Measurements from ENCODE around the gene OTOL1. TPM values are rescaled to one million over a fixed set of nuclear protein-coding genes. Genes with fewer than 3 reads are reported as not detected.
"Not testable (repeated sequence)": the region's sequence is repeated elsewhere in the genome, so short reads cannot be mapped to it uniquely, and the experiment has no call there.

OTOL1 gene
- total RNA-seq, 1 donor from 2014 or later, result not detected

DNA sequence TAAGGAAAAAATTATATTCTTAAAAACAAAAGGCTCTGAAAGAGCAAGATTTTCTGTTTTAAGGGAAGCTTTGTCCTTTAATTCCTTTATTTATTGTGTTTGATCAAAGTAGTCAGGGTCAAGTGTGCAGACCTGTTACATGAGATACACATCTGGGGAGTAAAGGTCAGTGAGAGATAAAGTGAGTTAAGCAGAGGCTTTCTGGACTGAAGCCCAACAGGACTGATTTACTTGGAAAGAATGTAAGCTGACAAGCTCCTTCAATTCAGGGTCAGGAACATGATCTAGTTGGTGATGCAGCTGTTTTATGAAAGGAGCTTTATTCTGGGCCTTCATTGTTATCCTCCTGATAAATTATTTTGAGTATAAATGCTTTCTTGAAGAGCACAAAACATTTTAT lies 20.7 kb upstream of the OTOL1 start:
- TF ChIP-seq, protein P1, sequence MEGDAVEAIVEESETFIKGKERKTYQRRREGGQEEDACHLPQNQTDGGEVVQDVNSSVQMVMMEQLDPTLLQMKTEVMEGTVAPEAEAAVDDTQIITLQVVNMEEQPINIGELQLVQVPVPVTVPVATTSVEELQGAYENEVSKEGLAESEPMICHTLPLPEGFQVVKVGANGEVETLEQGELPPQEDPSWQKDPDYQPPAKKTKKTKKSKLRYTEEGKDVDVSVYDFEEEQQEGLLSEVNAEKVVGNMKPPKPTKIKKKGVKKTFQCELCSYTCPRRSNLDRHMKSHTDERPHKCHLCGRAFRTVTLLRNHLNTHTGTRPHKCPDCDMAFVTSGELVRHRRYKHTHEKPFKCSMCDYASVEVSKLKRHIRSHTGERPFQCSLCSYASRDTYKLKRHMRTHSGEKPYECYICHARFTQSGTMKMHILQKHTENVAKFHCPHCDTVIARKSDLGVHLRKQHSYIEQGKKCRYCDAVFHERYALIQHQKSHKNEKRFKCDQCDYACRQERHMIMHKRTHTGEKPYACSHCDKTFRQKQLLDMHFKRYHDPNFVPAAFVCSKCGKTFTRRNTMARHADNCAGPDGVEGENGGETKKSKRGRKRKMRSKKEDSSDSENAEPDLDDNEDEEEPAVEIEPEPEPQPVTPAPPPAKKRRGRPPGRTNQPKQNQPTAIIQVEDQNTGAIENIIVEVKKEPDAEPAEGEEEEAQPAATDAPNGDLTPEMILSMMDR (IDR thresholded peaks at IDR 0.05; ENCODE audit: unreplicated experiment), result no peak
- no peak overlapping the region for H3K4me3 Mint-ChIP-seq (ENCODE audit: low read depth)
- no peak for DNase-seq (ENCODE audit: low spot score, unreplicated experiment)
- no peak overlapping the region for H3K27ac Mint-ChIP-seq
- no peaks in the 10 kb centered on the region for H3K36me3 Mint-ChIP-seq (ENCODE audit: insufficient read depth)
- H3K9me3 Mint-ChIP-seq (ENCODE audit: low read depth), result peaks cover 4% of the 10 kb centered on the region
- H3K4me1 Mint-ChIP-seq (ENCODE audit: low read depth), result peaks cover 4% of the 10 kb centered on the region
- peaks cover 4% of the 10 kb centered on the region for H3K27me3 Mint-ChIP-seq

DNA sequence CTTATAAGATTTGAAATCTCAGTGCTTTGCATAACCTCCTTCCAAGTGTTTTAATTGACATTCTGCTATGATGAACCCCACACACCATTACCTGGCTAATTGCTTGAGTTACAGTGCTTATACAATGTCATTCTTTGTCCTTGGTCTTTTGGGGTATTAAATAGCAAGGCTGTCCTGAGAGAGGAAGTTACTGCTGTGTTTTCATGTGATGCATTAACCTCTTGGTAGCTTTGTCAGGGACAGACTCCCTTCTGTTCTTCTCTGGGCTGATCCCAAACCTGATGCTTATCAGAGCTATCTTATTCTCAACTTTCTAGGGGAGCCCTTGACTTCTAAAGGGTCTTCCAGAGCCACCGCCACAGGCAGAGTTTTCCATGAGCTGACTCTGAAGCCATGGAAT lies 12.4 kb upstream of the OTOL1 start:
- Mint-ChIP-seq H3K36me3 (ENCODE audit: insufficient read depth) (no peaks in the 10 kb centered on the region), H3K27me3 (peaks cover 4% of the 10 kb centered on the region), H3K4me1 (ENCODE audit: low read depth) (no peaks in the 10 kb centered on the region), H3K27ac (no peak overlapping the region), H3K9me3 (ENCODE audit: low read depth) (no peaks in the 10 kb centered on the region), H3K4me3 (ENCODE audit: low read depth) (no peak overlapping the region)
- DNase-seq (ENCODE audit: low spot score, unreplicated experiment), result no peak
- TF ChIP-seq, protein P1 (IDR thresholded peaks at IDR 0.05; ENCODE audit: unreplicated experiment), result no peak

DNA sequence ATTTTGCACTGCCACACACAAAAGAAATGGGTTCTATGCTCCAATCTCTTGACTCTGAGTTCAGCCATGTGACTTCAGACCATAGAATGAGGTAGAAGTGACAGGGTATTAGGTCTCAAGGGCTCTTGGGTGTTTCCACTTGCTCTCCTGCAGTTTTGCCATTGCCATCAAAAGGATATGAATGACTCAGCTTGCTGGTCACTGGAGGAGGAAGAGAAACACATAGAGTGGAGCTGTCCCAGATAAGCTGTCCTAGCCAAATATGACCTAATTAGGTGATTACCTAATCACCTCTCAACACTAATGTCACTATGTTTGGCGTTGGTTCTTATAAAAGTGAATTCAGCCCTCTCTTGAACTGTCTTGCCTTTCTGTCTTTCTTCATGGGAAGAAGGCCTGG lies 8.3 kb upstream of the OTOL1 start:
- not testable (repeated sequence) for H3K4me3 Mint-ChIP-seq (ENCODE audit: low read depth); DNase-seq (ENCODE audit: low spot score, unreplicated experiment); H3K27me3 Mint-ChIP-seq; H3K4me1 Mint-ChIP-seq (ENCODE audit: low read depth); H3K36me3 Mint-ChIP-seq (ENCODE audit: insufficient read depth); H3K9me3 Mint-ChIP-seq (ENCODE audit: low read depth); H3K27ac Mint-ChIP-seq

DNA sequence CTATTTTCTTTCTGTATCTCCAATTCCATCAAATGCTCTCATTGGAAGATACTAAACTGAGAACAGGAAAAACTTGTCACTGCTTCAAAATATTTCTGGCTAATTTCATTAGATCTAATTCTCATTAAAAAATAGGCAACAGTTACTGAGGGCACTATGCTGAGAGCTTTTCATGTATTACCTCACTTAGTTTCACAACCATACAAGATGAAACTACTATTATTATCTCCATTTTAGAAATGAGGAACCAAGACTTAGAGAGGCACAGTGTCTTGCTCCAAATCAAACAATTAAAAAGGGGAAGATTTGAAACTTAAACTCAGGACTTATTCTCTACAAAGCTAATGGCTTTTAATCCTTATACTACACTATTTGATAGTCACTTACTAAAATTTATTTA lies 7.2 kb upstream of the OTOL1 start:
- peaks cover 3% of the 10 kb centered on the region for H3K9me3 Mint-ChIP-seq (ENCODE audit: low read depth)
- no peak for DNase-seq (ENCODE audit: low spot score, unreplicated experiment)
- H3K27me3 Mint-ChIP-seq, result no peaks in the 10 kb centered on the region
- H3K36me3 Mint-ChIP-seq (ENCODE audit: insufficient read depth), result peaks cover 2% of the 10 kb centered on the region
- no peaks in the 10 kb centered on the region for H3K4me1 Mint-ChIP-seq (ENCODE audit: low read depth)
- H3K4me3 Mint-ChIP-seq (ENCODE audit: low read depth), result no peak overlapping the region
- TF ChIP-seq, protein P1 (IDR thresholded peaks at IDR 0.05; ENCODE audit: unreplicated experiment), result no peak
- no peak overlapping the region for H3K27ac Mint-ChIP-seq

DNA sequence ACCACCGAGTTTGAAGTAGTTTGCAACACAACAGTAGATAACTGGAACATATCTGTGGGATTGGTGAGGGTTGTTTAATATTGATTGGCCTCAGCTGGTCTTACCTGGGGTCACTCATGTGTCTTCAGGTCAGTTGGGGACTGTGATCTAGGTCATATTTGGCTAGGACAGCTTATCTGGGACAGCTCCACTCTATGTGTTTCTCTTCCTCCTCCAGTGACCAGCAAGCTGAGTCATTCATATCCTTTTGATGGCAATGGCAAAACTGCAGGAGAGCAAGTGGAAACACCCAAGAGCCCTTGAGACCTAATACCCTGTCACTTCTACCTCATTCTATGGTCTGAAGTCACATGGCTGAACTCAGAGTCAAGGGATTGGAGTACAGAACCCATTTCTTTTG lies 5.8 kb upstream of the OTOL1 start:
- H3K4me3 Mint-ChIP-seq (ENCODE audit: low read depth); DNase-seq (ENCODE audit: low spot score, unreplicated experiment); H3K27ac Mint-ChIP-seq; H3K4me1 Mint-ChIP-seq (ENCODE audit: low read depth); H3K36me3 Mint-ChIP-seq (ENCODE audit: insufficient read depth); H3K27me3 Mint-ChIP-seq: not testable (repeated sequence)
- peaks cover 12% of the 10 kb centered on the region for H3K9me3 Mint-ChIP-seq (ENCODE audit: low read depth)

DNA sequence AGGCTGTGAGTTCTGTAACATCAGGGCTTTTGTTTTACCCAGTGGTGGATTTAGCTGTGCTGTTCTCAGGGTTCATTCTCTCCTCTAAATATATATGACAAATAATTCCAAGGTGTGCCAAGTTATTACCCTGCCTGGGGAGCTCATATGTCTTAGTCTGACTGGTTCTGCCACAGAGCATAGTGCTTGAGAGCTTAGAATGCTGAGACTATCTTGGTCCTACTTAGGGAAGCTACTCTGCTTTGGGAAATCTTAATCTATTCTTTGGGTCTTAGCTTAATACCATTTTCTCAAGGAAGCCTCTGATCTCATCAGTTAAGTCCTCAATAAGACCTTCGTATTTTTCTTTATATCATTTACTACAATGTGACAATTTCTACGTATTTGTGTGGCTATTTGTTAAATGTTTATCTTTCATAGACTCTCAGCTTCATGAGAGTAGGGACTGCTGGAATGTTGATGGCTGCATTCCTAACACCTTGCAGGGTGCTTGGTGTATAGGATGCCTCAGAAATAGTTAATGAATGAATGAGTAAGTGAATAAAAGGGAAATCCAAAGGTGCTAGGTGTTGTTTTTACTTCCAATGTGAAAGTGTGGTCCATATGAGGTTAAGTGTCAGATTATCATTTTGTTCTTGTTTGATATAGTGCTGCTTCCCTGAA lies 1.8 kb downstream of the OTOL1 start:
- DNase-seq (ENCODE audit: low spot score, unreplicated experiment), result no peak
- no peak overlapping the region for H3K4me3 Mint-ChIP-seq (ENCODE audit: low read depth)
- peaks cover 12% of the 10 kb centered on the region for H3K9me3 Mint-ChIP-seq (ENCODE audit: low read depth)
- no peak overlapping the region for H3K27ac Mint-ChIP-seq
- H3K27me3 Mint-ChIP-seq, result no peaks in the 10 kb centered on the region
- TF ChIP-seq, protein P1 (IDR thresholded peaks at IDR 0.05; ENCODE audit: unreplicated experiment), result no peak
- H3K4me1 Mint-ChIP-seq (ENCODE audit: low read depth), result peaks cover 24% of the 10 kb centered on the region
- peaks cover 3% of the 10 kb centered on the region for H3K36me3 Mint-ChIP-seq (ENCODE audit: insufficient read depth)
